Gastroesophageal sphincter (tissue), 4 donors: ENCODE results near the gene BOC. TPM values are rescaled to one million over a fixed set of nuclear protein-coding genes. Genes with fewer than 3 reads are reported as not detected.

Experiments used
- ATAC-seq: fragments of 150-250 bp; one replicate; pipeline ENCODE4 v1.9.1; 2016; ENCODE audit warnings: mild to moderate bottlenecking, moderate library complexity
- H3K27ac ChIP-seq, 4 donors: fragments of 200-600 bp; sonication (generic) in 3 of 4; 1 replicate in 3 of 4; 2 replicates in 1 of 4; pipeline ENCODE4 v1.5.1; 2016 to 2019
- H3K27me3 ChIP-seq: fragments of 200-600 bp; sonication (generic); one replicate; pipeline ENCODE4 v1.5.1; 2019
- H3K36me3 ChIP-seq, 2 donors: fragments of 200-600 bp; sonication (generic); one replicate each; pipeline ENCODE4 v1.5.1; 2019; ENCODE audit warnings: control low read depth in 1 of 2
- H3K4me1 ChIP-seq, 3 donors: fragments of 200-600 bp; sonication (generic); 1 replicate in 2 of 3; 2 replicates in 1 of 3; pipeline ENCODE4 v1.5.1; 2016 to 2019; ENCODE audit warnings: control low read depth in 2 of 3
- H3K4me3 ChIP-seq, 2 donors: fragments of 200-600 bp; sonication (generic); one replicate each; pipeline ENCODE4 v1.5.1; 2019; ENCODE audit warnings: mild to moderate bottlenecking in 1 of 2, moderate library complexity in 1 of 2
- H3K9me3 ChIP-seq, 3 donors: fragments of 200-600 bp; sonication (generic); one replicate each; pipeline ENCODE4 v1.5.1; 2017 to 2019; ENCODE audit warnings: control low read depth in 2 of 3
- EP300 ChIP-seq: sonication (generic); formaldehyde crosslinking; IDR thresholded peaks from one replicate; pipeline ENCODE4 v1.6.1; 2017; ENCODE audit warnings: antibody characterized with exemption, mild to moderate bottlenecking
- POLR2A ChIP-seq, 2 donors: fragments of 450-650 bp; IDR thresholded peaks; one replicate each; pipeline ENCODE4 v1.6.1; 2017; ENCODE audit warnings: antibody characterized with exemption in 2 of 2, mild to moderate bottlenecking in 2 of 2, moderate library complexity in 1 of 2
- POLR2AphosphoS5 ChIP-seq: sonication (generic); formaldehyde crosslinking; IDR thresholded peaks from one replicate; pipeline ENCODE4 v1.6.1; 2017; ENCODE audit warnings: antibody characterized with exemption
- WGBS, 2 donors: methylation state at CpG; one replicate each; pipeline ENCODE4 v1.1.5; 2018; ENCODE audit warnings: low coverage in 1 of 2; 5-methylcytosine and 5-hydroxymethylcytosine counted together
- total RNA-seq, 4 donors: library from RNA; depleted of rRNA; stranded (reverse); fragments of >200 nt; gene quantifications; one replicate each; pipeline ENCODE4 v1.1.0, GENCODE V29; 2016
- TF ChIP-seq, protein P1 (sequence below), 4 experiments: fragments of 200-600 bp in 2 of 4; fragments of 450-650 bp in 2 of 4; sonication (generic) in 1 of 4; IDR thresholded peaks; one replicate each; pipeline ENCODE4 v1.5.1; 2017 to 2019; ENCODE audit warnings: antibody characterized with exemption in 4 of 4, mild to moderate bottlenecking in 2 of 4, moderate library complexity in 2 of 4

The BOC gene
- total RNA-seq, 4 donors from 2014 or later: 41.5 to 130 (median 73.9) TPM

DNA sequence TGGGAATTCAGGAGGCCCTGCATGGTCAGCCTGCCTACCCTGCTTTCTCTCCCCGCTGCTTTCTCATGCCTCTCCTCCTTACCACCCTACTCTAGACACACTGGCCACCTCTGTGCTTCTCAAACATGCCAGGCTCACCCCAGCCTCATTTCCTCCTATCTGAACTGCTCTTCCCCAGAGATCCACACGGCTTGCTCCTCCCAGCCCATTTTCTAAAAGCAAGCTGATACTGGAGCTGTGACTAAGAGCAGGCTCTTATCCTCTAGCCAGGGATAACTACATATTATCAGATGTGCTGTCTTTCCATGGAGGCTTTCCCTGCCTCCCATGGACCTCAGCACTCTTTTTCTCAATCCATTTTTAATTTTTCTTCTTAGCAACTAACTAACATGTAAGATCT is 85.9 kb downstream of the BOC start:
- H3K4me3 ChIP-seq: no peak overlapping the region
- H3K36me3 ChIP-seq: no peaks in the 10 kb centered on the region
- no peak overlapping the region for H3K27ac ChIP-seq
- ATAC-seq: no peak
- H3K9me3 ChIP-seq: no peaks in the 10 kb centered on the region
- H3K27me3 ChIP-seq: no peaks in the 10 kb centered on the region
- TF ChIP-seq EP300 (no peak), POLR2A (IDR thresholded peaks at IDR 0.05) (no peak), POLR2AphosphoS5 (no peak)
- TF ChIP-seq, protein P1, sequence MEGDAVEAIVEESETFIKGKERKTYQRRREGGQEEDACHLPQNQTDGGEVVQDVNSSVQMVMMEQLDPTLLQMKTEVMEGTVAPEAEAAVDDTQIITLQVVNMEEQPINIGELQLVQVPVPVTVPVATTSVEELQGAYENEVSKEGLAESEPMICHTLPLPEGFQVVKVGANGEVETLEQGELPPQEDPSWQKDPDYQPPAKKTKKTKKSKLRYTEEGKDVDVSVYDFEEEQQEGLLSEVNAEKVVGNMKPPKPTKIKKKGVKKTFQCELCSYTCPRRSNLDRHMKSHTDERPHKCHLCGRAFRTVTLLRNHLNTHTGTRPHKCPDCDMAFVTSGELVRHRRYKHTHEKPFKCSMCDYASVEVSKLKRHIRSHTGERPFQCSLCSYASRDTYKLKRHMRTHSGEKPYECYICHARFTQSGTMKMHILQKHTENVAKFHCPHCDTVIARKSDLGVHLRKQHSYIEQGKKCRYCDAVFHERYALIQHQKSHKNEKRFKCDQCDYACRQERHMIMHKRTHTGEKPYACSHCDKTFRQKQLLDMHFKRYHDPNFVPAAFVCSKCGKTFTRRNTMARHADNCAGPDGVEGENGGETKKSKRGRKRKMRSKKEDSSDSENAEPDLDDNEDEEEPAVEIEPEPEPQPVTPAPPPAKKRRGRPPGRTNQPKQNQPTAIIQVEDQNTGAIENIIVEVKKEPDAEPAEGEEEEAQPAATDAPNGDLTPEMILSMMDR (IDR thresholded peaks at IDR 0.05): no peak
- H3K4me1 ChIP-seq: no peaks in the 10 kb centered on the region
- 33 to 69% methylated on average over 1 to 2 of the region's 2 CpGs for WGBS, 2 donors

DNA sequence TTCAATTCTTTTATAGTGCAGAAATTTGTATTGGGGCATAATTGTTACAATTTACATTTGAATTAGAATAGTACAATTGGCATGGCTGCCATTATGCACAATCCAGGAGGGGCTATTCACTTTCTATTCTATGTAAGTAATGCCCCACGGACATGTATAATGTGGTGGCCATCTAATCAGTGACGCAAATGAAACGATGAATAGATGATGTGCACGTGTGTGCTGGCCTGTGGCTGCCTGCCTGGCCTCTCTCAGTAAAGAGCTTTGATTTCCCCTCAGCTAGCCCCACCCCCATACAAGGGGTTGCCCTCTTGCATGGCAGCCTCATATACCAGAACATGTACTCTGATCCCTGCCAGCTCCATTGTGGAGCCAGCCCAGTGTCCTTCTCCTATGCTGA is 86.5 kb downstream of the BOC start:
- Histone ChIP-seq H3K9me3 (no peaks in the 10 kb centered on the region), H3K27me3 (no peaks in the 10 kb centered on the region), H3K4me1 (no peaks in the 10 kb centered on the region), H3K36me3 (no peaks in the 10 kb centered on the region), H3K4me3 (no peak overlapping the region), H3K27ac (no peak overlapping the region)
- 75 to 85% methylated on average over 4 of the region's 4 CpGs for WGBS, 2 donors
- no peak for TF ChIP-seq POLR2A (IDR thresholded peaks at IDR 0.05)
- TF ChIP-seq POLR2AphosphoS5: no peak
- TF ChIP-seq, protein P1 (IDR thresholded peaks at IDR 0.05): no peak
- no peak for TF ChIP-seq EP300
- no peak for ATAC-seq

DNA sequence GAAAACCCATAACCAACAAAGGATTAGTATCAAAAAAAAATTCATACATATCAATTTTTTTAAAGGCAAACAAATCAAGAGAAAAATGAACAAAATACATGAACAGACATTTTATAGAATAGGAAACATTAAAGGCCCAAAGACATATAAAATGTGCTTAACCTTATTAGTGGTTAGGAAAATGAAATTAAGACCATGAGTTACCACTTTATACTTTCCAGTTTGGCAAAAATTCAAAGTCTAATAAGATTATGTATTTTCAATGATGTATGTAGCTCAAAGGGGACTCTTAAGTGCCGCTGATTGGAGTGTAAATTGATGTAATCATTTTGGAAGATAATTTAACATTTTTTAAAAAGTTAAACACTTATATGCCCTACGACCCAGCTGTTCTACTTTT is 89.2 kb downstream of the BOC start:
- WGBS, 2 donors: 78 to 92% methylated on average over 2 of the region's 2 CpGs
- Histone ChIP-seq H3K36me3 (peaks cover 0 to 20% of the 10 kb centered on the region in 2 donors), H3K4me1 (no peaks in the 10 kb centered on the region), H3K4me3 (no peak overlapping the region), H3K27me3 (no peaks in the 10 kb centered on the region), H3K9me3 (no peaks in the 10 kb centered on the region), H3K27ac (no peak overlapping the region)
- ATAC-seq: no peak
- TF ChIP-seq POLR2A (IDR thresholded peaks at IDR 0.05) (no peak), EP300 (no peak), POLR2AphosphoS5 (no peak)
- TF ChIP-seq, protein P1 (IDR thresholded peaks at IDR 0.05): no peak

DNA sequence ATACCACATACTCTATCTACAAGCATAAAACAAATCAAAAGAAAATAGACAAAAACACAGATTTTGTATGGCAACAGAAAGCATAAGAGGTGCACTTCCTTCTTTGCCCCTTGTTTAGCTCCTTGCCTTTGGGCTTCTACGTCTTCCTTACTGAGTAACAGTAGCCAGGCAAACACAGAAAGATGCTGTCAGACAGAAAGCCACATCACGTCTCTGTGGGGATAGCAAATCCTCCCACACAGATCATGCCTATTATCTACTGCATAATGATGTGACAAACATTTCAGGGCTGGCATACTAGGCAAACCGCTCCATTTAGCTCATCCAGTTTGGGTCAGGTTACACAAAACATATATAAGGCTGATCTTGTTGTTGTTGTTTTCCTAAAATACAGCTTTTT is 92.7 kb downstream of the BOC start:
- TF ChIP-seq POLR2A (IDR thresholded peaks at IDR 0.05) (no peak), EP300 (no peak), POLR2AphosphoS5 (no peak)
- TF ChIP-seq, protein P1 (IDR thresholded peaks at IDR 0.05): no peak
- ATAC-seq: no peak
- Histone ChIP-seq H3K4me1 (no peaks in the 10 kb centered on the region), H3K27me3 (no peaks in the 10 kb centered on the region), H3K36me3 (peaks cover 0 to 36% of the 10 kb centered on the region in 2 donors), H3K4me3 (no peak overlapping the region), H3K9me3 (no peaks in the 10 kb centered on the region), H3K27ac (no peak overlapping the region)
- 95 to 100% methylated on average over 1 to 3 of the region's 3 CpGs for WGBS, 2 donors

DNA sequence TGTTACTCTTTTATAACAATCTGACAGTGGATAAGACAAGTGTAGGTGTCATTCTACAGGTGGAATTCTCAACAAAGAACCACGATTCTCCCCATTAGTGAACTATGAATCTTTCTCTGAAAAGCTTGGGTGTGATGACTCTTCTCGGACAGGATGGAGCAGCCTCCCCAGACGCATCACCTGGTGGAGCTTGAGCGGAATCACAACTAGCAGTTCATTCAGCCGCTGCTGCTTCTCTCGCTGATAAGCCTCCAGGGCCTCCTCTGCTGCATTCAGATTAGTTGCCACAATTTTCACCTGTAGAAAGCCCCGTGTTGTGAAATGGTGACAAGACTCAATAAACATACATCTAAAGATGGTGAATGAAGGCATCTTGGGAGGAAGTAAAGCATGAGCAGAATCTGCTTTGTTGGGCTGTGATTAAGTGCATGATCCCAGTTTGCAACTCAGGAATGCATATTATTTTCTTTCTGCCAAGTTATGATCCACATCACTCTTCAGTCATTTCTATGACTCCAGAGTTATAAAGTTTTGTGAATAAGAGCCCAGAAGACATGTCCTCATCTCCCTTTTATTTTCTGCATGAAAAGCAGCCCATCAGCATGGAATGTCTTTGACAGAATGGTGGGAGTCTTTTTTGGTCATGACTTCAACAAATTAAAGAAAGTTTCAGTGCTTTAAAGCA is 93.6 kb downstream of the BOC start:
- WGBS, 2 donors: 73 to 86% methylated on average over 2 to 7 of the region's 7 CpGs
- peaks cover 0 to 36% of the 10 kb centered on the region in 2 donors for H3K36me3 ChIP-seq

More for the DNA sequence above, 93.6 kb downstream of the BOC start:
- no peak overlapping the region for H3K27ac ChIP-seq
- no peak for ATAC-seq
- no peaks in the 10 kb centered on the region for H3K4me1 ChIP-seq
- no peaks in the 10 kb centered on the region for H3K27me3 ChIP-seq
- H3K9me3 ChIP-seq: no peaks in the 10 kb centered on the region
- no peak overlapping the region for H3K4me3 ChIP-seq
- TF ChIP-seq POLR2AphosphoS5 (no peak), POLR2A (IDR thresholded peaks at IDR 0.05) (no peak), EP300 (no peak)
- TF ChIP-seq, protein P1 (IDR thresholded peaks at IDR 0.05): no peak
